Germinal center (tissue), 1 donor: ENCODE measurements around the gene GABRR3.
"Not testable (repeated sequence)": the region's sequence is repeated elsewhere in the genome, so short reads cannot be mapped to it uniquely, and the experiment has no call there.

Experiments used
- DNase-seq: peaks from one replicate; pipeline ENCODE4 v3.0.0; 2012; ENCODE audit warnings: mixed read lengths, low spot score

Gene GABRR3

GRCh38 chr3:98021830-98022560 is 13.1 kb downstream of the GABRR3 start:
- no peak for DNase-seq

- no peak for DNase-seq
These were observed 14.7 kb downstream of the GABRR3 start for GRCh38 chr3:98020412-98020811.

GRCh38 chr3:98018301-98018700 is 16.8 kb downstream of the GABRR3 start:
- no peak for DNase-seq

- DNase-seq: no peak
These were observed 20.9 kb downstream of the GABRR3 start for GRCh38 chr3:98014268-98014585.

DNA sequence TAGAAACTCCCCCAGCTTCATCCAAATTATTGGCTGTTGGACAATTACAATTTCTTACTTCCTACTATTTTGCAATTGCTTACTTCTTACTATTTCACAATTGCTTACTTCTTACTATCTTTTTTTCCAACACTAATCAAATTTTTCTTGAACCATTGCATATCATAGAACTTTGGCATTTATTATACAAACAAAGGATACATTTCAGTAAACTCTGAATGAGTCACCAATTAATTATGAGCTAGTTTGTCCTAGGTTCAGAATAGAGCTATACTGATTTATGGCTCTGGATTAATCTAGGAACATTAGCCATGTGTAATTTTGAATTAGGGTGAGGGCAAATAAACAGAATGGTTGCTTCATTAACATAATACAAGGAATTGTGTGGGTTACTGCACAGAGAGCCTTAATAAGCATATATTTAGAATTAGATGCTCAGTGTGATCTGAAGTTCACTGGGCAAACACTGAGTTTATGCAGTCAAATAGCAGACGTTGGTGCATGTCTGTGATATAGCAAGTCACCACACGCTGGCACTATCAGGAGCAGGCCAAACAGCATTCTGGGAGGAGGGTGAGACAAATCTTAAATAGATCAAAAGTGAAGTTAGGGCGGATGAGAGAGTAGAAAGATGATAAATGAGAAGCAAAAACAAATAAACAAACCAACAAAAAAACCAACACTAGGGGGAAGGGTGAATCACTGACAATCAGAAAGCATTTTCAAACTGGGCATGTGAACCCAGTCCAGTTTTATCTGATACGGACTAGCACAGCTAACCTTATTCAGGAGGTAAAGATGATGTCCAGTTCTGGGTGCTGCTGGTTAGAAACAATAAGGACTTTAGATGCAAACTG is 21.5 kb downstream of the GABRR3 start:
- DNase-seq: no peak

DNA sequence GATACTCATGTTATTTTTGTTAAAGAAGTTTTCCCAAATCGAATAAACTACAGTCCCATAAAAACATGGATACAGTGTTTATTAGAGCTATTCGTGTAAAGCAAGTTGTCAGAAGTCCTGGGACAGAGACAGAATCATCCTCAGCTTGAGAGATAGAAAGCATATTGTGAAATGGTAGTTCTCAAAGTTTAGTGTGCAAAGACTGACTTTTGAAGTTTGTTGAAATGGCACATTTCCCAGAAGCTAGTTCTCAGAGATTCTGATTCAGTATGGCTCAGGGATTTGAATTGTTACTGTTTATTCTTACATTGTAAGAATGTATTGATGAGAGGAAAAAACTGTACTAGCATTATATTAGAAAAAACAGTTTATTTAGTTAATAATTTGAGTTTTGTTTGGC is 22.1 kb downstream of the GABRR3 start:
- DNase-seq: no peak

GRCh38 chr3:98010883-98011449 is 24.1 kb downstream of the GABRR3 start:
- DNase-seq: not testable (repeated sequence)

DNA sequence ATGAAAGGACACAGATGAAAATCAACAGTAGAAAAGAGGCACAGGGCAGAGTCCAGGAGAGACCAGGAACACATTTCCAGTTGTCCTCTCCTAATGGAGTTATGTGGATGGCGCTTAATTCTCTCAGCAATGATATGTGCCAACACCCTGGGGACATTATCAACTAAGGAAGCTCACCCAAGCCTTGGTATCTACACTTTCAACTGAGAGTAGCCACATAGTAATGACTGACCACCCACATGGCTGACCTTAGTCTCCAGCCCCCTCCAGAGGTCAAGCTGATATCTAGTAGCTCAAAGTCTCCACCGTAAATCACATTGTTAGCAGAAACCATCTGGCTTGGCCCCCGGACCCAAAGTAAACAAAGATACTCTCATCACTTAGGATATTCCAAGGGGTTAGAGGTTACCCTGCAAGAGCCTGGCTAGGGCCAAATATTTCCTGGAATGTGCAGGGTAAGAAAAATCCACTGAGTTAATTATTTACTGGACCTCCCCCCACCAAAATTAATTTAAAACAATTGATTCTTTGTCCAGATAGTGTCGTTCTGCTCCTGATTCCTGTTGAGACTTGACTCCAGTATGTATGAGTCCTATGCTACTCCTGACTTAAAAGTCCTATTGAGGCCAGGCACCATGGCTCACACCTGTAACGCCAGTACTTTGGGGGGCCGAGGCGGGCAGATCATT is 24.8 kb downstream of the GABRR3 start:
- DNase-seq: no peak

DNA sequence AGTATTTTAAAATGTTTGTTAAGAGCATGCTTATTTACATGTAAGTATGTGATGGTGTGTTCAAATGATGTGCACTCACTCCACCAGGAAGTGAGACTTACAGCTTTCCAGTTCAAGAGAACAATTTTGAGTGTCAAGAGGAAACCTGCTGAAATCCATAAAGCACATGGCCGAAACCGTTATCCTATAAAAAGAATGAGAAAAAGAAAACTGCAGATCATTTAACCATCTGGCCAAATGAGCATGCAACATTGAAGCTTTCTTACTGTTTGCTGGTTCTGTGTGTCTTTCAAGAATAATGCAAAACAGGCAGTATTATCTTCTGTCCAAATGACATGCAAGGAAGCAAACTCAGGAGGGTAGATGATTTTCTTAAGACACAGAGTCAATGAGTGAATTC is 26.3 kb downstream of the GABRR3 start:
- no peak for DNase-seq

DNA sequence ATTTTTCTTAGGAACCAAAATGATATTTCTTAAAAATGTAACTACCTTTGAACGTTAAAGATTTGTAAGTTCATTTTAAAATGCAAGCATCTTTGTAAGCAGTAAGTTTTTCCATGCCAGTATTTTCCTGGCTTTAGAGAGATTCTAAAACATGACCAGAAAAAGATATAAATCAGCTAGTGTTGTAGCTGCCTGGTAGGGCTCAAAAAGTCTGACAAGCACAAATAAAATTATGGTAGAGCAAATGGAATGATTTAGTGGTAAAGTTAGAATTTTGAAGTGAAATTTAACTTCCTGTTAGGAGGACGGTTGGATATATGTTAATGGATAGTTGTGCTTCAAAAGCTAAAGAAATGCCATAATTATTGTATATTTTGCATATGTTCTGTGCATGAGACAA is 29.7 kb downstream of the GABRR3 start:
- no peak for DNase-seq

DNA sequence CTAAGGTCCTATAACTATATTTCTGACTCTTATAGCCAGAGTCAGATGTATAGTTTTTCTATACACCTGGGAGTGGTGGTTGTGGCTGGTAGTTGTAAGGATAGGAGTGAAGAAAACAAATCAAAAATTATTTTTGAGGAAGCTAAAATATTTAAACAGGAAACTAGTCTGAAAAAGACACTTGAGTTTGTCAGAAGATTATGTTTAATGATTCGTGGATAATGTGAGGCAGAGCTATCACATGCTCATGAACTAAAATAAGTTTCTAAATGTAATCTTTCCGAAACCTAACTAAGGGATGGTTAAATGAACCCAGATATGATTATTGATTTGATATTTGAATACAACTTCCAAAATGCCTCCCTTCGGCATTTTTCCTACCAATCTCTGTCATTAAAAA is 30.4 kb downstream of the GABRR3 start:
- DNase-seq: no peak

GRCh38 chr3:98003306-98003969 is 31.7 kb downstream of the GABRR3 start:
- DNase-seq: no peak

DNA sequence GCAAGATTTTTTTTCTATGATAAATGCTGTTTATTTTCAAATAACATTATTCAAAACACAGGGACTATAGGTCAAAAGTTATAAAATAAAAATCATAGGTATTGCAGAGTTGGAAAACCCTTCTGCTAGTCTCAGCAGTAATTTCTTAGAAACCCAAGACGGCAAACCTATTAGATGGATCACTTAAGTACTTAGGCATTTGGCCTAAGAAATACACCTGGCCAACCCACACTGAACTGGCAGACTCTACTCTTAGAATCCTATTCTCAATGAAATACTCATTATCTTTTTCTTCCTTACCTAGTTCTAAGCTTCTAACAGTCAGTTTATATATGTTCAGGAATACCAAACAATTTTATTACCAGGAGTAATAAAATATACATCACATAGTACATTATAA is 32.4 kb downstream of the GABRR3 start:
- no peak for DNase-seq

DNA sequence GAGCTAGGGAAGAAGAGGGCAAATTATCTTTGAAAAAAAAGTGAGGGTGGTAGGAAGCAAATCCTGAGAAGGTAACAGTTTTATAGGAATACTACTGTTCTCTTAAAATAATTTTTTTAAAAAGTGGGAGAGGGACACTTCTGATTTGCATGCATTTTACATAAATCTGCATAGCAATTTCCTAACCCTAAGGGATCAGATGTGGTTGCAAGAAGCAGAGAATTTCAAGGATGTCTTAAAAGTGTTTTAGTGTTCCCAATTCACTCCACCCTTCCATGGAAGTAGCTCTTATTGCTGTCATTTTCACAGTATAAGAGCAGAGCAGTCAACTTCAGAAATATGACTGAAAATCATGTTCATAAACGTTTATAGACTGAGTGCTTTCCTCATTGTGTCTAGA is 35.1 kb downstream of the GABRR3 start:
- DNase-seq: no peak

DNA sequence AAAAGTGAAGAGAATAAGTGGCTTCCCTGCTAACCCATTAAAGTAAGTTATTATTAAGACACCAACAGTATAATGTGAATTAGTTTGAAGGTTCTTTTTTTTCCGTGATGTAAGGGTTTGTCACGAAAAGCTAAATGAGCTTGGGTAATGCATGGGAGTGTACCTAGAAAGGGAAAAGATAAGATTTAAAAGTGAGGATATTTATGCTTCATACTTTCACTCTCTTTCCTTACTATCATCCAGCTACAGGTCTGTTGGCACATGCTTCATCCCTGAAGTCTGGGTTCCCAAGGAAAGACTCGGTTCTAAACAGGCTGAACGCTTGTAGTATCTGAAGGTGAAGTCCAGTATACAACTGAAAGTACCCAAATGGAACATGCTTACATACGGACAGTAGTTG is 36.0 kb downstream of the GABRR3 start:
- DNase-seq: no peak

GRCh38 chr3:97996988-97997387 is 38.1 kb downstream of the GABRR3 start:
- no peak for DNase-seq

DNA sequence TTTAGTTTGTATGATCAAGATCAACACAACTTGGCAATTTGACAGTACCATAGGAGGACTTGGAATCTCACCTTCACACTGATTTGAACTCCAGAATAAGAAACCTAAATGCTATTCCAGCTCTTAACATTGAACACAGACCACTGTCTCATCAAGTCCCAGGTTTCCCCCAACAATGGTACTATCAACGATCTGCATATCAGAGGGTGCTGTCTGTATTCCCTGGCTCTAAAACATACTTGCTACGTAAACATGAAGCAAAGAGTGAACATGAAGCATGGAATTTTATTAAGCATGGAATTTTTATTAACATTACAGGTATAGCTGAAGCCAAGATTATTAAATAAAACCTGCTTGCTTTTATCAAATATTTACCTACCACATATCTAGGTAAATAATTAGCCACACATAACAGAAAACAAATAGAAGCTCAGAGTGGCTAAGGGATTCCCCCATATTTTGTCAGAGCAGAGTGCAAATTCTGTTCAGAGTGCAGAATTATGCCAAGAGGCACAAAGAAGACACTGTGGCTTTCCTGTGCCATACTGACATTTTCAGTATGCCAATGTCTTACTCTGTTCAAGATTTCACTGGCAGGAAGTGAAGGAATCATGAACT is 40.7 kb downstream of the GABRR3 start:
- no peak for DNase-seq

DNA sequence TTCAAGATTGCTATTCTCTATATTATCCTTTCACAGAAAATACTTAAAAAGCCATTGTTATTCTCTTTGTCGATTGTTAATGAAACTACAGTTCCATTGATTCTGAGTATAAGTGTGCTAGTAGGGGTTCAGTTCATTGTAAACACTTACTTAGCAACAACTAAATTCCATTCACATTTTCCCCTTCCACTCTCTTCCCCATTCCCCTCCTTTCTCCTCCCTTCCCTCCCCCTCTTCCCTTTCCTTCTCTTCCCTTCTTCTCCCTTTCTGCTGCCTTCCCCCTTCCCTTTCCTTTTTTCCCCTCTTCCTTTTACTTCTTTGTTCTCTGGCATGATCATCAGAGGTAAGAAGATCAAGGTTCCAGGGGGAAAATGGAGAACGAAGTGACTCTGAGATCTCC is 41.6 kb downstream of the GABRR3 start:
- DNase-seq: no peak

GRCh38 chr3:97992547-97993173 is 42.5 kb downstream of the GABRR3 start:
- DNase-seq: no peak

DNA sequence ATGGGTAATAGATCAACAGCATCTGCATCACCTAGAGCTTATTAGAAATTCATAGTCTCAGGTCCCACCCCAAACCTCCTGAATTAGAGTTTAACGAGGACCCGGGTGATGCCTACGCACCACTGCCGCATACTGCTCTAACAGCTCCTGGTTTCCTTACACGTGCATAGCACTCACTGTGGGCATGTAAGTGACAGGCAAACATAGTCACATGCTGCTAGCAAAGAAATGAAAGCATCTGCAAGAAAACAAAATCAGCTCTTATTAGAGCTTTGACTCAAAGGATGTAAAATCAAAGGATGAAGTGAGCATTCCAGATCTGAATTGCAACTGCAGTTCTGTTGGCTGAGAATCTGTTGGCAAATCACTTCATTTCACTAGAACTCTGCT is 43.8 kb downstream of the GABRR3 start:
- no peak for DNase-seq

DNA sequence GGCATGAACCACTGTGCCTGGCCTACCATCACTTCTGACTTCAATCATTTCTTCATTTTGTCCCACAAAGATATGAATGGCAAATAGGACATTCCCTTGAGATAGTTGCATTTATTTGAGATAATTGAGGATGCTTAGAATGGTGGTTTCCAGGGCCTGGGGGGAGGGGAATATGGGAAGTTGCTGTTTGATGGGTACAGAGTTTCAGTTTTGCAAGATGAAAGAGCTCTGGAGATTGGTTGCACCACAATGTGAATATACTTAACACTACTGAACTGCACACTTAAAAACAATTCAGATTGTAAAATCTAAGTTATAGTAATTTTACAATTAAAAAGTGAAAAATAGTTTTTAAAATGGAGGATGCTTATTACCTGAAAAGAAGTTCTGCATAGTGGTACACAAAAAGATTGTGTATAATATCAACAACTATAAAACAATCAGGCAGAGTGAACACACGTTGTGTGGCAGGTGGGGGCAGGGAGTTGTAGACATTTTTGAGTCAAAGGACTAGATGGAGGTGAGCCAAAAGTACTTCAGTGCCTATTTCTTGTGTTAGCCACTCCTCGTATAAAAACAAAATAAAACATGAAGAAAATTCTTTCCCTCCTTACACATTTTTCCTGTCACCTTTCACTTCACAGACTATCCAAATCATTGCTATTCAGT is 44.4 kb downstream of the GABRR3 start:
- no peak for DNase-seq
